Fibroblast of skin of left biceps (primary cell): ENCODE results near the gene SFMBT2.

ENCODE experiments used
- DNase-seq, 2 experiments: peaks; one replicate each; pipeline ENCODE4 v3.0.0-alpha.2; 2013; ENCODE audit warnings: low read depth in 2 of 2

Gene SFMBT2

GRCh38 chr10:7425691-7426090, 14.9 kb upstream of the SFMBT2 start:
- no peak for DNase-seq

- no peak for DNase-seq
Observed at GRCh38 chr10:7424919-7425318, 14.1 kb upstream of the SFMBT2 start.

GRCh38 chr10:7424315-7424714, 13.5 kb upstream of the SFMBT2 start:
- DNase-seq = no peak

- no peak for DNase-seq
Observed at GRCh38 chr10:7423521-7423920, 12.7 kb upstream of the SFMBT2 start.

GRCh38 chr10:7421526-7421925, 10.7 kb upstream of the SFMBT2 start:
- no peak for DNase-seq

GRCh38 chr10:7419998-7420397, 9.2 kb upstream of the SFMBT2 start:
- no peak for DNase-seq

GRCh38 chr10:7417807-7418206, 7.0 kb upstream of the SFMBT2 start:
- DNase-seq = no peak

GRCh38 chr10:7417103-7417623, 6.3 kb upstream of the SFMBT2 start:
- peak in 1 of 2 experiments; percentile 9 for DNase-seq

- no peak for DNase-seq
Observed at GRCh38 chr10:7414766-7415165, 3.9 kb upstream of the SFMBT2 start.

GRCh38 chr10:7412928-7413282, 2.1 kb upstream of the SFMBT2 start:
- no peak for DNase-seq

GRCh38 chr10:7412237-7412927, 1.5 kb upstream of the SFMBT2 start:
- DNase-seq = no peak

GRCh38 chr10:7411671-7412128, 866 bp upstream of the SFMBT2 start:
- no peak for DNase-seq

GRCh38 chr10:7410301-7410861, 453 bp downstream of the SFMBT2 start:
- no peak for DNase-seq

- DNase-seq = no peak
Observed at GRCh38 chr10:7409732-7410168, 1.1 kb downstream of the SFMBT2 start.

GRCh38 chr10:7409045-7409731, 1.6 kb downstream of the SFMBT2 start:
- no peak for DNase-seq

- no peak for DNase-seq
Observed at GRCh38 chr10:7408291-7409044, 2.4 kb downstream of the SFMBT2 start.

GRCh38 chr10:7407368-7408290, 3.2 kb downstream of the SFMBT2 start:
- DNase-seq = peak in 1 of 2 experiments; percentile 5

GRCh38 chr10:7406712-7407333, 4.0 kb downstream of the SFMBT2 start:
- no peak for DNase-seq

GRCh38 chr10:7405637-7406036, 5.2 kb downstream of the SFMBT2 start:
- no peak for DNase-seq

GRCh38 chr10:7403620-7404019, 7.2 kb downstream of the SFMBT2 start:
- no peak for DNase-seq

- no peak for DNase-seq
Observed at GRCh38 chr10:7401782-7402181, 9.1 kb downstream of the SFMBT2 start.
